Activated CD4-positive, alpha-beta T cell treated with anti-CD3 and anti-CD28 coated beads for 4 hours (primary cell): Measurements from ENCODE around the gene CPAMD8.
"Not testable (repeated sequence)": the region's sequence is repeated elsewhere in the genome, so short reads cannot be mapped to it uniquely, and the experiment has no call there.

Experiments used
- DNase-seq, 2 donors: peaks; one replicate each; pipeline ENCODE4 v3.0.0-alpha.2; 2020

The CPAMD8 gene

DNA sequence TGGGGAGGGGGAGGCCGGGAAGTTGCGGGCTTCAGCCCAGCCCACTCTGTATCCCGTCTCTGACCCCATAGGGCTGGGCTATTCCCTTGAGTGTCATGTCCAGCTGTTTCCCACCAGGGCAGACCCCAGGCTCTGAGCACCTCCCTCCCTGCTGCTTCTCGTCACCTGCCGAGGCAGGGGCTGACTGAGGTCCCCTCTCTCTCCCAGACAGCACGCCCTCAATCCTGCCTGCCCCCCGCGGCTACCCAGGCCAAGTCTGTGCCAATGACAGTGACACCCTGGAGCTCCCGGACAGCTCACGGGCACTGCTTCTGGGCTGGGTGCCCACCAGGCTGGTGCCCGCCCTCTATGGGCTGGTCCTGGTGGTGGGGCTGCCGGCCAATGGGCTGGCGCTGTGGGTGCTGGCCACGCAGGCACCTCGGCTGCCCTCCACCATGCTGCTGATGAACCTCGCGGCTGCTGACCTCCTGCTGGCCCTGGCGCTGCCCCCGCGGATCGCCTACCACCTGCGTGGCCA is 137.2 kb downstream of the CPAMD8 start:
- DNase-seq, result no peak

DNA sequence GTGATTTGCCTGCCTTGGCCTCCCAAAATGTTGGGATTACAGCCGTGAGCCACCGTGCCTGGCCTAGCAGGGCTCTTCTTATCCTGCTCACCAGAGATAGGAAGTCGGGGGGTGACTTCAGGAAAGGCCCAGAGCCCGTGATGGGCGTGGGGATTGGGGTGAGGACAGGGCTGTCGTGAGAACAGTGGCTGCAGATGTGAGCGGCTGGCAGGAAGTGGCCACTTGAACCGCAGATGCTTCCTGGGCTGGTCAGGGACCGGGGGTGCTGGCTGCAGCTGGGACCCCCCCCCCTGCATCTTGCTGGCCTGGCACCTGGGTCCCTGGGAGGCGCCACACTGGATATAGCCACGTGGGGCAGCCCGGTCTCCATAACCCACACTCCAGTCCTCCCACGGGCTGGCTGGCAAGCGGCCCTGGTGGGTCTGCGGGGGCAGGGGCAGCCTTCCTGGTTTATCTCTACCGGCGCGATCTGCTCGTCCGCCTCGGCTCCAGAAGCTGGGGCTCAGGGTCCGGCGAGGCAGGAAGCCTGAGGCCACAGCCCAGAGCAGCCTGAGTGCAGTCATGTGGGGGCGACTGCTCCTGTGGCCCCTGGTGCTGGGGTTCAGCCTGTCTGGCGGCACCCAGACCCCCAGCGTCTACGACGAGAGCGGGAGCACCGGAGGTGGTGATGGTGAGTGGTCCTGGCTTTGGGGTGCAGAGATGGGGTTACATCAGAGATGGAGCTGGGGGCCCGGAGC is 137.8 kb downstream of the CPAMD8 start, which contains the start of gene F2RL3:
Gene F2RL3 (plus strand): TSS at position 371 of the 737 bp plus-strand sequence. CDS start 191 bp downstream, at position 562.
- no peak for DNase-seq

DNA sequence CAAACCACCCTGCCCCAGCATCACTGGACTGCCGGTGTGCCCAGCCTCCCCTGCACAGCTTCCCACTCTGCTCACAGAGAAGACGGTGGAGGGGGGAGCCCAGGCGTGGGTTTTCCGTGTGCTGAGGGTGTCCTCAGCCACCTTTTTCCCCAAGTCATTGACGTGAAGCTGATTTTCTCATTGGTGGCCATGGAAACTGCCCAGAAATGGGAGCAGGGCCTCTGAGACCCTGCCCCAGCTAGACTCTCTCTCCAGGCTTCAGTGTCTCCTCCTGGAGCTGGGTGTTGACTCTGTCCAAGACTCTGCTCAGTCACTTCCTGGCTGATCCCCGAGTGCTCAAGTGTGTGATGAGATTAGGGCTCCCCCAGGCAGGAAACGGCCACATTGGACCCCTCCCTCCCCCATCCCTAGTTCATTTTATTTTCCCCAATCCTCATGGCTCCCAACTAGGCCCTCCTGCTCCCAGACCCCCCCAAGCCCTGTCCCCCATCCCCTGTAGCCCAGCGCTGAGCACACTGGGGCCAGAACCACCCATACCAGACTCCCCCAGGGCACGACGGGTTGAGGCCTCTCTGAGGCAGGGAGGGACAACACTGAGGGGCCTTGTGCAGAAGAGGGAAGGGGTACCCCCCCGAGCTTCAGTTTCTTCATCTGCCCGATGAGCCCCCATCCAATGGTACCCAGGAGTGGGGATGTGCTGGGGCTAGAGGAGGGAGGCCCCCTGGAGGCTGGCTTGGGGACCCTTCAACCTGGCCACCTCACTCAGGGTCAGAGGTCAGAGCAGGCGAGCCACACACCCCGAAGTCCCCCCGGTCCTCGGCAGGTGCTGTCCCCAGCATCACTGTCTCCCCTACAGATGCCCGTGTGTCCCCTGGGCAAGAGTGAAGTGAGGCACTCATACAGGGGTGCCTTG is 139.0 kb downstream of the CPAMD8 start:
- no peak for DNase-seq

DNA sequence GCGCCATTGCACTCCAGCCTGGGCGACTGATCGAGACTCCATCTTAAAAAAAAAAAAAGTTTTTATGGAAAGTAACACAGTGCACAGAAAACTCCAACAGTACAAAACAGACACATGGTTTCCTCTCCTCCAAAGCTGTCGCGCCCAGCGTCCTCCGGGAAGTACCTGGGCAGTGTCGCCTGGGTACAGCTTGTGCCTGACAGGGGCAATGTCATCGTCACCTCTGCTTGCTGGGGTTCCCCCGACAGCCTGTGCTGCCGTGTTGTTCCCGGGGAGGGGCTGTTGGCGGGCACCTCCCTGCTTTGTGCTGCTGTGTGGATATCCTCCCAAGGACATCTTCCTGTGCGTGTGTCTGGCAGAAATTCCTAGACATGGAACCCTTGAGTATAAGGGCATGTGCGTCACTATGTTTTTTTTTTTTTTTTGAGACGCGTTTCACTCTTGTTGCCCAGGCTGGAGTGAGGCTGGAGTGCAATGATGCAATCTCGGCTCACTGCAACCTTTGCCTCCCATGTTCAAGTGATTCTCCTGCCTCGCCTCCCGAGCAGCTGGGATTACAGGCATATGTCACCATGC is 140.2 kb downstream of the CPAMD8 start:
- DNase-seq, result no peak

- no peak for DNase-seq
Observed at GRCh38 chr19:16885166-16885565, 141.4 kb downstream of the CPAMD8 start.

GRCh38 chr19:16883522-16883921 is 143.1 kb downstream of the CPAMD8 start:
- no peak for DNase-seq

DNA sequence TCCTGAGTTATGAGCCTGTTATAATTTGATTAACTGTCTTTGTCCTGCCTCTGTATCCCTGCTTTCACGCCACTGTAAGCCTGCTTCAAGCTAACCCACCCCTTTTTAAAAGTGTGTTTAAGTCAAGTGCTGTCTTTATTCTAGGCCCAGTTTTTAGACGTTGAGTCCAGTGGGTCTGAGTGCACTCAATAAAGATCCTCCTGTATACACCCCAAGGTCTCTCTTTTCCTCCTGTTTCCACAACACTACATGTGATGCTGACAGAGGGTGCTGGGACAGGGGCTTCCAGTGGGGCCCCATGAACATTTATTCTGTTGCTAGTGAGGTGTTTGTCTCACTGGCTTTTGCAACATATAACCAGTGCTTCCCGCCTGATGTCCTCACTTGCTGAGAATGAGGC is 144.5 kb downstream of the CPAMD8 start:
- DNase-seq, result no peak

DNA sequence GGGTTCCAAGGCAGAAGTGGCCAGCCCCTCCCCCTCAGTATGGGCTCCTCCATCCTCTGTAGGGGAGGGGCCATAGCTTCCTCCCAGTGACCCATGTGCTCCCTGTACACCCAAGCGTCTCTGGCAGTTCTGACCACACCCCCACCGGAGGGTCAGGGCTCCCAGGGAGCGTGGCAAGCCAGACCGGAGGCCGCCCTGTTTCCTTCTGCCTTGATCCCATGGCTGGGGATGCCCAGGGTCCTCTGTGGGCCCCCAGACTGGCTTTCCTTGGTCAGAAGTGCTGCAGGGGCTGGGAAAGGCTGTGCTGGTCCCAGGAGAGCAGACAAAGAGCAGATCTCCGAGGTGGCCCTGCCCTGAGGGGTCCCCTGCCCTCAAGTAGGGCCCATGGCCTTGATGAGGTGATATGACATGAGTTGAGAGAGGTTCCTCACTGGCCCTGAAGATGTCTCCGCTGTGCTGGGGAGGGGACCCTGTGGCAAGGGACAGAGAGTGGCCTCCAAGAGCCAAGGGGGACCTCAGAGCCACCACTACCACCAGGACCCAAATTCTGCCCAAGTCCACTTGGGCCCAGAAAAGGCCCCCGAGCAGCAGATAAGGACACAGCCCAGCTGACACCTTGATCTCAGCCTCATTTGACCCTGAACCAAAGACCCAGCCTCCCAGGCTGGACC is 145.6 kb downstream of the CPAMD8 start:
- DNase-seq, result no peak

DNA sequence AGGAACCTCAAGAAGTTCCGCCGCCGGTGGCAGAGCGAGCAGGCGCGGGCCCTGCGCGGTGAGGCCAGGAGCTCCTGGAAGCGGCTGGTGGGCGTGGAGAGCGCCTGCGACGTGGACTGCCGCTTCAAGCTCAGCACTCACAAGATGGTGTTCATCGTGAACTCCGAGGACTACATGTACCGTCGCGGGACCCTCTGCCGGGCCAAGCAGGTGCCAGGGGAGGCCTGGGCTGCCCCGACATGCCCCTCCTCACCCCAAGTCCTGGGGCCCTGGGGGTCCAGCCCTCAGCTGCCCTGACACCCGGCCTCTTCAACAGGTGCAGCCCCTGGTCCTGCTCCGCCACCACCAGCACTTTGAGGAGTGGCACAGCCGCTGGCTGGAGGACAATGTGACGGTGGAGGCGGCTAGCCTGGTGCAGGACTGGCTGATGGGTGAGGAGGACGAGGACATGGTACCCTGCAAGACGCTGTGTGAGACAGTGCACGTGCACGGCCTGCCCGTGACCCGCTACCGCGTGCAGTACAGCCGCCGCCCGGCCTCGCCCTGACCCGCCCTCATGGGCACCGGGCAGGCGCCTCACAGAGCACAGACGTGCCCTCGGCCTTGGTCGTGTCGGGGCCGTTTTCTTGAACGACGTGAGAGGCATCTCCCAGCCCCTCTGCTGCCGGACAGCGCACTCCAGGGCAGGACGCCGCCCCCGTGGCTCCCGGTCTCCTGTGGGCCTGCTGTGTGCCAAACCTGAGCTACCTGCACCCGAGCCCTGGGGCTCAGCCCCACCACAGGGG is 148.2 kb downstream of the CPAMD8 start:
- no peak for DNase-seq

GRCh38 chr19:16877581-16877980 is 149.0 kb downstream of the CPAMD8 start:
- DNase-seq, result no peak

GRCh38 chr19:16876904-16877361 is 149.7 kb downstream of the CPAMD8 start:
- no peak for DNase-seq

DNA sequence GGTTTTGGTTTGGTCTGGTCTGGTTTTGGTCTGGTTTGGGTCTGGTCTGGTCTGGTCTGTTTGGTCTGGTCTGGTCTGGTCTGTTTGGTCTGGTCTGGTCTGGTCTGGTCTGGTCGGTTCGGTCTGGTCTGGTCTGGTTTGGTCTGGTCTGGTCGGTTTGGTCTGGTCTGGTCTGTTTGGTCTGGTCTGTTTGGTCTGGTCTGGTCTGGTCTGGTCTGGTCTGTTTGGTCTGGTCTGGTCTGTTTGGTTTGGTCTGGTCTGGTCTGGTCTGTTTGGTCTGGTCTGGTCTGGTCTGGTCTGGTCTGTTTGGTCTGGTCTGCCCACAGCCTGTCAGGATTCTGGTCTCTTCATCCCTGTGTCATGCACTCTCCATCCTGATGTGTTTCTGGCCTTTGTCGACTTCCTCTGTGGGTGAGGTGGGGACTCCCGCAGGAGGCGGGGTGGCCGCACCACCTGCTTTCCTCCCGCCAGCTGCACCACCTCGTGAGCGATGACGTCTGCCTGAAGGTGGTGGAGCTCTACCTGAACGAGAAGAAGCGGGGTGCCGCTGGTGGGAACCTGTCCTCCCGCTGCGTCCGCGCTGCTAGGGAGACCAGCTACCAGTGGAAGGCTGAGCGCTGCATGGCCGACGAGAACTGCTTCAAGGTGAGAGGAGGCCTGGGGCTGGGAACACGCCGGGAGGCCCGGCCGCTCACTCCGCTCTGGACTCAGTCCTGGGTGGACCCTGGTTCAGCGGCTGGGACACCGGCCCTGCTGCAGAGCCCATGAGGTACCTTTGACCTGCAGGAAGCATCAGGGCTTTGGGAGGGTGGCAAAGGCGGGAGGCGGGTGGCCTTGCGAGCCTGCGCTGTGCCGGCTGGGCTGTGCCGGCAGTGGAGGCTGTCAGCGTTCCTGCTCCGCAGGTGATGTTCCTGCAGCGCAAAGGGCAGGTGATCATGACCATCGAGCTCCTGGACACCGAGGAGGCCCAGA is 150.7 kb downstream of the CPAMD8 start:
- no peak for DNase-seq

DNA sequence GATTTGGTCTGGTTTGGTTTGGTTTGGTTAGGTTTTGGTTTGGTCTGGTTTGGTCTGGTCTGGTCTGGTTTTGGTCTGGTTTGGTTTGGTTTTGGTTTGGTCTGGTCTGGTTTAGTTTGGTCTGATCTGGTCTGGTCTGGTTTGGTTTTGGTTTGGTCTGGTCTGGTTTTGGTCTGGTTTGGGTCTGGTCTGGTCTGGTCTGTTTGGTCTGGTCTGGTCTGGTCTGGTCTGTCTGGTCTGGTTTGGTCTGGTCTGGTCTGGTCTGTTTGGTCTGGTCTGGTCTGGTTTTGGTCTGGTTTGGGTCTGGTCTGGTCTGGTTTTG is 151.7 kb downstream of the CPAMD8 start:
- DNase-seq, result not testable (repeated sequence)

DNA sequence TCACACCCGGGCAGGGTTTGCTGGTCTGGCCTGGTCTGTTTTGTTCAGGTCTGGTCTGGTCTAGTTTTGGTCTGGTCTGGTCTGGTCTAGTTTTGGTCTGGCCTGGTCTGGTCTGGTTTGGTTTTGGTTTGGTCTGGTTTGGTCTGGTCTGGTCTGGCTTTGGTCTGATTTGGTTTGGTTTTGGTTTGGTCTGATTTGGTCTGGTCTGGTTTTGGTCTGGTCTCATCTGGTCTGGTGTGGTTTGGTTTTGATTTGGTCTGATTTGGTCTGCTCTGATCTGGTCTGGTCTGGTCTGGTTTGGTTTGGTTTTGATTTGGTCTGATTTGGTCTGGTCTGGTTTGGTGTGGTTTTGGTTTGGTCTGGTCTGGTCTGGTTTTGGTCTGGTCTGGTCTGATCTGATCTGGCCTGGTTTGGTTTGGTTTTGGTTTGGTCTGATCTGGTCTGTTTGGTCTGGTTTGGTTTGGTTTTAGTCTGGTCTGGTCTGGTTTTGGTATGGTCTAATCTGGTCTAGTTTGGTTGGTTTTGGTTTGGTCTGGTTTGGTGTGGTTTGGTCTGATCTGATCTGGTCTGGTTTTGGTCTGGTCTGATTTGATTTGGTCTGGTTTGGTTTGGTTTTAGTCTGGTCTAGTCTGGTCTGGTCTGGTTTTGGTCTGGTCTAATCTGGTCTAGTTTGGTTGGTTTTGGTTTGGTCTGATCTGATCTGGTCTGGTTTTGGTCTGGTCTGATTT is 152.2 kb downstream of the CPAMD8 start:
- no peak for DNase-seq

GRCh38 chr19:16873594-16873993 is 153.0 kb downstream of the CPAMD8 start:
- no peak for DNase-seq

- DNase-seq, result no peak
Observed at GRCh38 chr19:16872728-16873127, 153.9 kb downstream of the CPAMD8 start.

- DNase-seq, result no peak
Observed at GRCh38 chr19:16871871-16872270, 154.7 kb downstream of the CPAMD8 start.

- no peak for DNase-seq
Observed at GRCh38 chr19:16869331-16869972, 157.2 kb downstream of the CPAMD8 start.

DNA sequence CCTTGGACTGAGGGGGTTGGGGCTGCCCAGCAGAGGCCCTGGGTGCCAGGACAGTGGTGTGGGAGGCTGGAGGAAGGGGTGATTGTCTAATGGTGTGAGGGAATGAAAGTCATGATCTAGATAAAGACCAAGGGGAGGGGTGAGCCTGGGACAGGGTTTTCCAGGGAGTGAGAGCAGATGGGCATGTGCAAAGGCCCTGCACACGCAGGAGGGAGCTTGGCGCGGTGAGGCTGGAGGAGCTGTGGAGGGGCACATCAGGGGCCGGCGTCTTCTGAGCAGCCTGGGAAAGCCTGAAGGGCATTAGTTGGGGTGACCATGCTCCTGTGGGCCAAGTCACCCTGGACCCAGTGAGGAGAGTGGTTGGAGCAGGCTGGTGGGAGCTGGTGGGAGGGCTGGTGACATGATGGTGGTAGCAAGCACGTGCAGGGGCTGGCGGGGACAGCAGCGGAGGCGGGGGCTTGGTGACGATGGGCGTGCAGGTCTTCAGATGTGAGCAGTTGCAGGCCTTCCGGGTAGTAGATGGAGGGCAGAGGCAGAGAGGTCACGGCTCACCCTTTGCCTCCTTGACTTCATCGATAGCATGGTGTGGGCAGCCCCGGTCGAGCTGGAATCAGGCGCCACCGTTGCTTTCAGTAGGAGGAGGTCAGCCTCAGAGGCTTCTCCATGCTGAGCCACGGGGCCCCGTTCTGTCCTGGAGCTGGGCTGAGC is 158.0 kb downstream of the CPAMD8 start:
- DNase-seq, result no peak
